Hematopoietic multipotent progenitor cell treated with erythropoietin and hydrocortisone succinate and interleukin-3 and kit ligand, for 17 days (in vitro differentiated cells): ENCODE results near the gene ARSK.
A peak's percentile ranks its signal among the peaks of the same experiment; 100 is the strongest.

Experiments
- DNase-seq: peaks from one replicate; pipeline ENCODE4 v3.0.0-alpha.2; 2015; ENCODE audit warnings: low spot score

The ARSK gene

GRCh38 chr5:95565280-95565920 is 10.5 kb downstream of the ARSK start:
- no peak for DNase-seq

- no peak for DNase-seq
Measured at GRCh38 chr5:95572016-95572415, 17.1 kb downstream of the ARSK start.

GRCh38 chr5:95581576-95581975 is 26.7 kb downstream of the ARSK start:
- no peak for DNase-seq

GRCh38 chr5:95583992-95584391 is 29.1 kb downstream of the ARSK start:
- no peak for DNase-seq

DNA sequence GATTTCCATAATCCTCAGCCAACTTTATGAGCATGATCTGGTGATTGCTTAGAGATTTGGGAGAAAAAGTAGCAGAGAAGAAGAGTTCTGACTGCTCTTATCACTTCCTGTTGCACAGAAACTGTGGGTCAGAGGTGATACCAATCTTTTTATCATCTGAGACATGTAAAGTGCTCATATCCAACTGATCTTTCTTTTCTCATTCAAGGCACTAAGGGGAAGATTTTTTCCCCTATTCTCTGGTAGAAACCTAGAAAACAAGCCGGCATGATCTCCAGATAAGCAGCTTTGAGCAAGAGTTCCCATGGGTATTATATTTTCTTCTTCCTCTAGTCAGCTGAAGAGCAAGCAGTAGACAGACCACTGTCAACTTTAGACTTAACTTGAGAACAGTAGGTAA is 36.0 kb downstream of the ARSK start:
- no peak for DNase-seq

- DNase-seq, result no peak
Measured at GRCh38 chr5:95591490-95591901, 36.6 kb downstream of the ARSK start.

GRCh38 chr5:95595289-95595931 is 40.5 kb downstream of the ARSK start:
- no peak for DNase-seq

DNA sequence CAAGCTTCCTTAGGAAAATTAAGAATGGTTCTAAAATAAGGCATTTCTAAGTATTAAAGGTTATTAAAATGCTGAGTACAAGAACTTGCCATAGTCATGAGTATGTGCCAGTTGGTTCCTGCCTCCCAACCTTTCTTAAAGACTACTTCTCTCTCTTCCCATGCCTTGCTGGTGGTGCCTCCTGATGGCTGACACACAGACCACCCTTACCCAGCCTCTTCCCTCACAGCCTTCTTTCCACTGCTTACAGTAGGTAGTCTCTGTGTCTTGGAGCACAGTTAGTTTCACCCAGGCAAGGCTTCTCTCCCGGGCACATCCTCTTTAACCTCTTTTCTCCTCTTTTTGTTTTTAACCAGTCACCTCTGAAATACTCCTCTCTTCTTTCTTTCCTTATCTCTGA is 44.4 kb downstream of the ARSK start:
- no peak for DNase-seq

- DNase-seq, result no peak
Measured at GRCh38 chr5:95600557-95600956, 45.7 kb downstream of the ARSK start.

DNA sequence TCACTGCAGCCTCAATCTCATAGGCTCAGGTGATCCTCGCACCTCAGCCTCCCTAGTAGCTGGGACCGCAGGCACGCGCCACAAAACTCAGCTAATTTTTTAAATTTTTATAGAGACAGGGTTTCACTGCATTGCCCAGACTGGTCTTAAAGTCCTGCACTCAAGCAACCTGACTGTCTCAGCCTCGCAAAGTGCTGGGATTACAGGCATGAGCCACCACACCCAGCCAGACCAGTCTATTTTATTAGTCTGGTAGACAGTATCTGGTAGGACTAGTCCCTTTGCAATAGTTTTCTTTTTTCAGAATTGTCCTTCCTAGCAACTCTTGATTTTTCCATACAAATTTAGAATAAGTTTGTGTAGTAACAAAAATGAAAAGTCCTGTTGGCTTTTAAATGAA is 50.9 kb downstream of the ARSK start:
- no peak for DNase-seq

GRCh38 chr5:95606419-95606818 is 51.5 kb downstream of the ARSK start:
- no peak for DNase-seq

- DNase-seq, result no peak
Measured at GRCh38 chr5:95609711-95610110, 54.8 kb downstream of the ARSK start.

DNA sequence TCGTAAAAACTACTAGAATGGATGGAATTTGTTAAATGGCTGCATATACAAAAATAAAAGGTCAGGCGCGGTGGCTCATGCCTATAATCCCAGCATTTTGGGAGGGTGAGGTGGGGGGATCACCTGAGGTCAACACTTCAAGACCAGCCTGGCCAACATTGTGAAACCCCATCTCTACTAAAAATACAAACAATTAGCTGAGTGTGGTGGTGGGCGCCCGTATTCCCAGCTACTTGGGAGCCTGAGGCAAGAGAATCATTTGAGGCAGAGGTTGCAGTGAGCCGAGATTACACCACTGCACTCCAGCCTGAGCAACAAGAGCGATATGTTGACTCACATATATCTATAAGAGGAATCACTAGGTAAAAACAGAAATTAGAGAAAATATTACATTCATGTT is 55.6 kb downstream of the ARSK start:
- DNase-seq, result no peak

DNA sequence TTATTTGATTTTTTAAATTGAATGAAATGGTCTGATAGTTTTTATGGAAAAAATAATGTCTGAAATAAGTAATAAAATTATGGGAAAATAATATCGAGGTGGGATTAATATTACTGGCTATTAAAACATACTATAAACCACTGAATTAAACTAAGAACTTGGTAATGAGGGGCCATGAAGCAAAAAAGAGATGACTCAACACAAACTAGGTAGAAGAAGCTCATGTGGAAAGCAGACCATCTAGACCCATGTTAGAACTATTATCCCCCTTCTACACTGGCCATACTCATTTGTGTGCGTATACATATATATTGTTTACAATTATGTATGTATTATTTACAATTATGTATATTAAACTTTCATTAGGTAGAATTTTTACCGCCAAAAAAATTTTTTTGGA is 56.5 kb downstream of the ARSK start:
- no peak for DNase-seq

DNA sequence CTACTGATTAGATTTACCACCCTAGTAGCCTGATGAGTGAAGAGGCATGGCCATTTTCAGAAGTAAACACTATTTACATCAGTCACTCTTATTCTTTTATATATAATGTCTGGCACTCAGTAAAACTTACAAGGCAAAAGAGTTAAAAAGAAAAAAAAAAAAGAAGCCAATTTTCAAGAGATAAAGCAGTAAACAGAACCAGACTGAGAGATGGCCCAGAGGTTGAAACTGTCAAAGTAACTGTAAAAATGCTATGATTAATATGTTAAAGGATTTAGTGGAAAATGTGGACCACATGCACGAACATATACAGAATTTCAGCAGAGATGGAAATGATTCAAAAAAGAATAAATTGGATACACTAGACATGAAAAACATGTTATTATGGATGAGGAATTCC is 58.6 kb downstream of the ARSK start:
- DNase-seq, result no peak

GRCh38 chr5:95615164-95615467 is 60.2 kb downstream of the ARSK start:
- no peak for DNase-seq

DNA sequence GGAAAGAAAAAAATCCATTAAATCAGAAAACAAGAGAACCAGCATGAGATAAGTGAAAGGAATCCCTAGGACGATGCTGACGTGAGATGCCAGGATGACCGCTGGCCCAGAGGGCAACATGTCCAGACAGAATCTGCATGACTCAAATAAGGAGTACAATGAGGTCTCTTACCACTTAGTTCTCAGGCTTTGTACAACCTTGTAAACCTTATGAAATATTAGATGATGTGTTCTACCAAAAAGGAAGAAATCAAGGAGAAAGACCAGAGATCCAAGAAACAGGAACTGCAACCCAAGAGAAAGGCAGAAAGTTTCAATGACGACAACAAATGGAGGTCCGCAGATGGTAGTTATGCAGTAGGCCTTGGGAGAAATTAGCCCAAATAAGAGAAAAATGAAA is 62.2 kb downstream of the ARSK start:
- DNase-seq, result no peak

DNA sequence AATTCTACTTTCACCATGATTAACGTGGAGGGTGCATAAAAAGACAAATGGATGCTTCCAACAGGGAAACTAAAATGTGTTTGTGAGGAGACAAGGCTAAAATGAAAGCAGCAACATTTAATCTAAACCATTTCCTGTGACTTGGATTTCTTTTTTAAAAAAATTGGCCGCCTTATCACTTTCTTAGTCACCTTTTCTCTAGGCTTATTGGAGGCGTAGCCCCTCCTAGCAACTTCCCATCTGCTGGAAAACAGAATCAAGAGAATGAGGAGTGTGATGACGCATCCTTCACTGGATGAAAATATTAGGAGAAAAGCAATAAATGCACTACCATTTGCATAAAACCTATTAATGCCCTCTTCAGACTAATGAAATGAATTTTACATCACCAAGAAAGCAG is 64.2 kb downstream of the ARSK start:
- no peak for DNase-seq

- no peak for DNase-seq
Measured at GRCh38 chr5:95619514-95620029, 64.7 kb downstream of the ARSK start.

- DNase-seq, result peak; percentile 21
Measured at GRCh38 chr5:95620030-95620869, 65.3 kb downstream of the ARSK start, which contains the start of gene GPR150. TSS of gene GPR150 (plus strand) at chr5:95620087. CDS start at chr5:95620276, 189 bp downstream.

DNA sequence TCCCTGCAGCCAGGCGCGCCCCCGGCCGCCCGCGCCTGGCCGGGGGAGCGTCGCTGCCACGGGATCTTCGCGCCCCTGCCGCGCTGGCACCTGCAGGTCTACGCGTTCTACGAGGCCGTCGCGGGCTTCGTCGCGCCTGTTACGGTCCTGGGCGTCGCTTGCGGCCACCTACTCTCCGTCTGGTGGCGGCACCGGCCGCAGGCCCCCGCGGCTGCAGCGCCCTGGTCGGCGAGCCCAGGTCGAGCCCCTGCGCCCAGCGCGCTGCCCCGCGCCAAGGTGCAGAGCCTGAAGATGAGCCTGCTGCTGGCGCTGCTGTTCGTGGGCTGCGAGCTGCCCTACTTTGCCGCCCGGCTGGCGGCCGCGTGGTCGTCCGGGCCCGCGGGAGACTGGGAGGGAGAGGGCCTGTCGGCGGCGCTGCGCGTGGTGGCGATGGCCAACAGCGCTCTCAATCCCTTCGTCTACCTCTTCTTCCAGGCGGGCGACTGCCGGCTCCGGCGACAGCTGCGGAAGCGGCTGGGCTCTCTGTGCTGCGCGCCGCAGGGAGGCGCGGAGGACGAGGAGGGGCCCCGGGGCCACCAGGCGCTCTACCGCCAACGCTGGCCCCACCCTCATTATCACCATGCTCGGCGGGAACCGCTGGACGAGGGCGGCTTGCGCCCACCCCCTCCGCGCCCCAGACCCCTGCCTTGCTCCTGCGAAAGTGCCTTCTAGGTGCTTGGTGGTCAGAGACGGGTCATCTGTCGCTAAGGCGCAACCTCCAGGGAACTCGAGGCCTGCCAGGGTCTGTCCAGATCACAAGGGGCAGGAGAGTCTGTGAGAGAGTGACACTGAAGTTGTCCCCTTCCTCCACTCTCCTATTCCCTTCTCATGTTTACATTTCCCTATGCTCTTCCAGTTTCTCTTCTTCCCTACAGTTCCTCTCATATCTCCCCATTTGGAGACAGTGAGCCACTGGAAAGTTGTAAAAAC is 66.3 kb downstream of the ARSK start:
- DNase-seq, result no peak
